RWPE2 (cell line): Measurements from ENCODE around the gene TMEM178A.
"Not testable (repeated sequence)": the region's sequence is repeated elsewhere in the genome, so short reads cannot be mapped to it uniquely, and the experiment has no call there.

Experiments
- ATAC-seq: fragments of 200-7000 bp; cut with Tn5 transposase; 3 replicates; pipeline ENCODE4 v1.9.1; 2021; ENCODE audit warnings: low read depth
- DNase-seq: peaks from one replicate; pipeline ENCODE4 v3.0.0-alpha.2; 2020; ENCODE audit warnings: low spot score
- H3K27ac ChIP-seq: fragments of 450-650 bp; 2 replicates; pipeline ENCODE4 v1.5.1; 2017; ENCODE audit warnings: mild to moderate bottlenecking; ENCODE audit not compliant: poor library complexity, severe bottlenecking
- H3K27me3 ChIP-seq: fragments of 250-450 bp; sonication (Bioruptor Pico); 2 replicates; pipeline ENCODE4 v1.5.1; 2021; ENCODE audit warnings: mild to moderate bottlenecking, moderate library complexity; ENCODE audit not compliant: insufficient read depth, poor library complexity, severe bottlenecking
- H3K36me3 ChIP-seq: fragments of 250-450 bp; sonication (Bioruptor Pico); 2 replicates; pipeline ENCODE4 v1.5.1; 2020; ENCODE audit warnings: low read depth, mild to moderate bottlenecking, moderate library complexity
- H3K4me1 ChIP-seq: fragments of 250-450 bp; sonication (Bioruptor Pico); 2 replicates; pipeline ENCODE4 v1.5.1; 2021; ENCODE audit warnings: mild to moderate bottlenecking, moderate library complexity; ENCODE audit not compliant: insufficient read depth, poor library complexity, severe bottlenecking
- H3K4me3 ChIP-seq: fragments of 250-450 bp; sonication (Bioruptor Pico); 2 replicates; pipeline ENCODE4 v1.5.1; 2021; ENCODE audit warnings: mild to moderate bottlenecking, moderate library complexity; ENCODE audit not compliant: severe bottlenecking
- H3K9me3 ChIP-seq: fragments of 250-450 bp; sonication (Bioruptor Pico); 2 replicates; pipeline ENCODE4 v1.5.1; 2021; ENCODE audit warnings: mild to moderate bottlenecking, moderate library complexity; ENCODE audit not compliant: severe bottlenecking
- CTCF ChIP-seq: fragments of 450-650 bp; IDR thresholded peaks from one replicate; pipeline ENCODE4 v1.5.1; 2017; ENCODE audit warnings: mild to moderate bottlenecking, moderate library complexity; ENCODE audit not compliant: poor library complexity, severe bottlenecking

The TMEM178A gene

GRCh38 chr2:39650468-39650867 is 15.2 kb upstream of the TMEM178A start:
- H3K4me3 ChIP-seq = no peak overlapping the region
- no peaks in the 10 kb centered on the region for H3K4me1 ChIP-seq
- no peak for TF ChIP-seq CTCF
- H3K27me3 ChIP-seq = no peaks in the 10 kb centered on the region
- ATAC-seq (no peak), DNase-seq (no peak)
- H3K9me3 ChIP-seq = no peaks in the 10 kb centered on the region
- no peak overlapping the region for H3K27ac ChIP-seq
- no peaks in the 10 kb centered on the region for H3K36me3 ChIP-seq

- not testable (repeated sequence) for H3K4me3 ChIP-seq, H3K36me3 ChIP-seq, H3K27me3 ChIP-seq, H3K4me1 ChIP-seq, H3K27ac ChIP-seq, DNase-seq, H3K9me3 ChIP-seq, ATAC-seq
Observed at GRCh38 chr2:39656215-39656614, 9.5 kb upstream of the TMEM178A start.

- no peaks in the 10 kb centered on the region for H3K36me3 ChIP-seq
- no peak for DNase-seq
- no peak for TF ChIP-seq CTCF
- H3K27me3 ChIP-seq = no peaks in the 10 kb centered on the region
- ATAC-seq = no peak
- H3K4me1 ChIP-seq = no peaks in the 10 kb centered on the region
- no peak overlapping the region for H3K4me3 ChIP-seq
- no peaks in the 10 kb centered on the region for H3K9me3 ChIP-seq
- H3K27ac ChIP-seq = no peak overlapping the region
Observed at GRCh38 chr2:39657287-39657937, 8.3 kb upstream of the TMEM178A start.

GRCh38 chr2:39658371-39658770 is 7.3 kb upstream of the TMEM178A start:
- no peaks in the 10 kb centered on the region for H3K9me3 ChIP-seq
- no peaks in the 10 kb centered on the region for H3K4me1 ChIP-seq
- no peak overlapping the region for H3K27ac ChIP-seq
- no peaks in the 10 kb centered on the region for H3K36me3 ChIP-seq
- no peak for DNase-seq
- ATAC-seq = no peak
- H3K4me3 ChIP-seq = no peak overlapping the region
- TF ChIP-seq CTCF = no peak
- H3K27me3 ChIP-seq = no peaks in the 10 kb centered on the region

- Histone ChIP-seq H3K4me3 (no peak overlapping the region), H3K4me1 (no peaks in the 10 kb centered on the region), H3K36me3 (no peaks in the 10 kb centered on the region), H3K27ac (no peak overlapping the region), H3K9me3 (no peaks in the 10 kb centered on the region), H3K27me3 (peaks cover 7% of the 10 kb centered on the region)
- TF ChIP-seq CTCF = no peak
- peak; percentile 36; the same call in 1 of the 3 replicates for ATAC-seq
- no peak for DNase-seq
Observed at GRCh38 chr2:39659765-39660611, 5.7 kb upstream of the TMEM178A start.
